MM.1S (cell line): ENCODE results near the gene NDUFA8.
"Not testable (repeated sequence)": the region's sequence is repeated elsewhere in the genome, so short reads cannot be mapped to it uniquely, and the experiment has no call there.

Source experiments
- DNase-seq: peaks from one replicate; pipeline ENCODE4 v3.0.0-alpha.2; 2015
- H2AFZ ChIP-seq: fragments of 300-600 bp; sonication (generic); 2 replicates; pipeline ENCODE4 v1.6.0; 2016; ENCODE audit warnings: antibody characterized with exemption, low read length
- H3F3A ChIP-seq: fragments of 300-600 bp; sonication (generic); 2 replicates; pipeline ENCODE4 v1.6.1; 2016; ENCODE audit warnings: mild to moderate bottlenecking, antibody characterized with exemption, low read length, moderate library complexity, mixed read lengths; ENCODE audit not compliant: insufficient read depth
- H3K27ac ChIP-seq: fragments of 300-600 bp; sonication (generic); 2 replicates; pipeline ENCODE4 v1.5.1; 2016; ENCODE audit warnings: mild to moderate bottlenecking, low read length
- H3K27me3 ChIP-seq: fragments of 300-600 bp; sonication (generic); replicated peaks from 2 replicates; pipeline ENCODE4 v1.6.0; 2016; ENCODE audit warnings: low read length; ENCODE audit not compliant: insufficient read depth
- H3K36me3 ChIP-seq: fragments of 300-600 bp; sonication (generic); replicated peaks from 2 replicates; pipeline ENCODE4 v1.6.1; 2016; ENCODE audit warnings: mild to moderate bottlenecking, low read length, mixed read lengths; ENCODE audit not compliant: insufficient read depth
- H3K4me1 ChIP-seq: fragments of 300-600 bp; sonication (generic); 2 replicates; pipeline ENCODE4 v1.6.1; 2016; ENCODE audit warnings: low read length, mixed read lengths
- H3K4me2 ChIP-seq: fragments of 300-600 bp; sonication (generic); 2 replicates; pipeline ENCODE4 v1.6.0; 2016; ENCODE audit warnings: low read depth, low read length
- H3K4me3 ChIP-seq: fragments of 300-600 bp; sonication (generic); 2 replicates; pipeline ENCODE4 v1.5.1; 2016; ENCODE audit warnings: low read length, mixed read lengths
- H3K79me2 ChIP-seq: fragments of 300-600 bp; sonication (generic); 2 replicates; pipeline ENCODE4 v1.6.1; 2016; ENCODE audit warnings: mixed run types, low read length, mixed read lengths
- H3K9ac ChIP-seq: fragments of 300-600 bp; sonication (generic); 2 replicates; pipeline ENCODE4 v1.6.1; 2016; ENCODE audit warnings: low read length, mixed read lengths
- H3K9me2 ChIP-seq: fragments of 300-600 bp; sonication (generic); replicated peaks from 2 replicates; pipeline ENCODE4 v1.6.1; 2016; ENCODE audit warnings: mild to moderate bottlenecking, low read length, mixed read lengths; ENCODE audit not compliant: insufficient read depth
- H3K9me3 ChIP-seq: fragments of 300-600 bp; sonication (generic); replicated peaks from 2 replicates; pipeline ENCODE4 v1.6.1; 2016; ENCODE audit warnings: mild to moderate bottlenecking, low read length, mixed read lengths; ENCODE audit not compliant: insufficient read depth
- H4K20me1 ChIP-seq: fragments of 300-600 bp; sonication (generic); 2 replicates; pipeline ENCODE4 v1.6.1; 2016; ENCODE audit warnings: mild to moderate bottlenecking, low read length, moderate library complexity, mixed read lengths; ENCODE audit not compliant: insufficient read depth
- EZH2 ChIP-seq: fragments of 300-600 bp; sonication (generic); optimal IDR thresholded peaks from 2 replicates; pipeline ENCODE3; 2017; ENCODE audit warnings: low read depth, mild to moderate bottlenecking, antibody characterized with exemption, low read length, mixed read lengths
- EZH2phosphoT487 ChIP-seq: fragments of 300-600 bp; sonication (generic); IDR thresholded peaks from 2 replicates; pipeline ENCODE4 v1.6.1; 2018; ENCODE audit warnings: antibody characterized with exemption, low read length
- TF ChIP-seq, protein P1 (sequence below): fragments of 300-600 bp; sonication (generic); IDR thresholded peaks from 2 replicates; pipeline ENCODE4 v1.5.1; 2016; ENCODE audit warnings: antibody characterized with exemption, low read length, mixed read lengths

The NDUFA8 gene

DNA sequence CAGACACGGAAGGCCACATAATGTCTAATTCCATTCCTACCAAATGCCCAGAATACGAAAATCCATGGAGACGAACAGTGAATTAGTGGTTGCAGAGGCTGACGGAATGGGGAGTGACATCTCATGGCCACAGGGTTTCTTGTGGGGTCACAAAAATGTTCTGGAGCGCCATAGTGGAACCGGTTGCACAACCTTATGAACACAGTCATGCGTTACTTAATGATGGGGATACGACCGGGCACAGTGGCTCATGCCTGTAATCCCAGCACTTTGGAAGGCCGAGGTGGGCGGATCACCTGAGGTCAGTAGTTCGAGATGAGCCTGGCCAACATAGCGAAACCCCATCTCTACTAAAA lies 40.4 kb downstream of the NDUFA8 start:
- Histone ChIP-seq H3K27ac (no peak overlapping the region), H4K20me1 (no peaks in the 10 kb centered on the region), H3K4me3 (no peak overlapping the region), H3F3A (no peaks in the 10 kb centered on the region), H3K4me1 (no peaks in the 10 kb centered on the region), H3K9ac (no peak overlapping the region), H3K9me2 (no peaks in the 10 kb centered on the region), H3K79me2 (no peaks in the 10 kb centered on the region), H3K9me3 (no peaks in the 10 kb centered on the region), H3K4me2 (no peak overlapping the region), H3K36me3 (no peaks in the 10 kb centered on the region), H2AFZ (no peak overlapping the region), H3K27me3 (peaks cover 4% of the 10 kb centered on the region; the same call in 1 of the 2 replicates)
- DNase-seq, result no peak
- TF ChIP-seq EZH2phosphoT487, result no peak
- no peak for TF ChIP-seq EZH2
- TF ChIP-seq, protein P1, sequence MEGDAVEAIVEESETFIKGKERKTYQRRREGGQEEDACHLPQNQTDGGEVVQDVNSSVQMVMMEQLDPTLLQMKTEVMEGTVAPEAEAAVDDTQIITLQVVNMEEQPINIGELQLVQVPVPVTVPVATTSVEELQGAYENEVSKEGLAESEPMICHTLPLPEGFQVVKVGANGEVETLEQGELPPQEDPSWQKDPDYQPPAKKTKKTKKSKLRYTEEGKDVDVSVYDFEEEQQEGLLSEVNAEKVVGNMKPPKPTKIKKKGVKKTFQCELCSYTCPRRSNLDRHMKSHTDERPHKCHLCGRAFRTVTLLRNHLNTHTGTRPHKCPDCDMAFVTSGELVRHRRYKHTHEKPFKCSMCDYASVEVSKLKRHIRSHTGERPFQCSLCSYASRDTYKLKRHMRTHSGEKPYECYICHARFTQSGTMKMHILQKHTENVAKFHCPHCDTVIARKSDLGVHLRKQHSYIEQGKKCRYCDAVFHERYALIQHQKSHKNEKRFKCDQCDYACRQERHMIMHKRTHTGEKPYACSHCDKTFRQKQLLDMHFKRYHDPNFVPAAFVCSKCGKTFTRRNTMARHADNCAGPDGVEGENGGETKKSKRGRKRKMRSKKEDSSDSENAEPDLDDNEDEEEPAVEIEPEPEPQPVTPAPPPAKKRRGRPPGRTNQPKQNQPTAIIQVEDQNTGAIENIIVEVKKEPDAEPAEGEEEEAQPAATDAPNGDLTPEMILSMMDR, result no peak

DNA sequence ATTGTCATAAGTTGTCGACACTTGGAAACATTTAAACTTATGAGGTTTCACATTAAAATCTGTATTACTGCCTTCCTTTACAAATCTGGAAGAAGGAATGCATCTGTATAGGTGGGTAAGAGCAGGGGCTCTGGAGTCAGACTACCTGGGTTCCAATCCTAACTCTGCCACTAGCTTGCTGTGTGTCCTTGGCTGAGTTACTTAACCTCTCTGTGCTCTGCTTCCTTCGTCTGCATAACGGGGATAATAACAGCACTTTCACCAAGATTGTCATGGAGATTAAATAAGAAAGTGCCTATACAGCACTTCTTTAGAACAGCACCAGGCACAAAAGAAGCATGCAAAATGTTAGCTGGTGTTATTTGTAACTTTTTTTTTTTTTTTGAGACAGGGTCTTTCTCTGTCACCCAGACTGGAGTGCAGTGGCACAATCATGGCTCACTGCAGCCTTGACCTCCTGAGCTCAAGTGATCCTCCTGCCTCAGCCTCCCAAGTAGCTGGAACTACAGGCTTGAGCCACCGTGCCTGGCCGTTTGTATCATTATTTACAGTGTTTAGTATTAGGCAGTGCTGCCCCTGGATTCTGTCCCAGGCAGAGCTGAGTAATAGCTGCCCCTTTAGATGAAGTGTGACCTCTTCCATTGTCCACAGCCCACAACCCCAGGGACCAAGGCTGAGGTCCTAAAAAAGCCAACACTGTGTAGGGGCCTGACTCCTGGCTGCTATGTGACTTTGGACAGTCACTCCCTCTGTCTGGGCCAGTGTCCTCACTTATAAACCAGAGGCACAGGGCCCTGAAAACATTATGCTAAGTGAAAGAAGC lies 41.0 kb downstream of the NDUFA8 start:
- TF ChIP-seq EZH2phosphoT487, result no peak
- TF ChIP-seq, protein P1, result no peak
- no peak for TF ChIP-seq EZH2
- no peaks in the 10 kb centered on the region for H3K9me2 ChIP-seq
- no peaks in the 10 kb centered on the region for H3F3A ChIP-seq
- H4K20me1 ChIP-seq, result no peaks in the 10 kb centered on the region
- no peaks in the 10 kb centered on the region for H3K36me3 ChIP-seq
- H3K9me3 ChIP-seq, result no peaks in the 10 kb centered on the region
- no peaks in the 10 kb centered on the region for H3K79me2 ChIP-seq
- no peak overlapping the region for H2AFZ ChIP-seq
- no peak overlapping the region for H3K4me3 ChIP-seq
- peaks cover 4% of the 10 kb centered on the region; the same call in 1 of the 2 replicates for H3K27me3 ChIP-seq
- H3K27ac ChIP-seq, result no peak overlapping the region
- DNase-seq, result no peak
- no peaks in the 10 kb centered on the region for H3K4me1 ChIP-seq
- no peak overlapping the region for H3K4me2 ChIP-seq
- H3K9ac ChIP-seq, result no peak overlapping the region

DNA sequence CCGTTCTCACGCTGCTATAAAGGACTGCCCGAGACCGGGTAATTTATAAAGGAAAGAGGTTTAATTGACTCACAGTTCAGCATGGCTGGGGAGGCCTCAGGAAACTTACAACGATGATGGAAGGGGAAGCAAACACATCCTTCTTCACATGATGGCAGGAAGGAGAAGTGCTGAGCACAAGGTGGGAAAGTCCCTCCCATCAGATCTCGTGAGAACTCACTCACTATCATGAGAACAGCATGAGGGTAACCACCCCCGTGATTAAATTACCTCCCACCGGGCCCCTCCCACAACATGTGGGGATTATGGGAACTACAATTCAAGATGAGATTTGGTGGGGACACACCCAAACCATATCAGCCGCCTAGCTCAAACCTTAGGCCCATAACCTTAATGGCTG lies 42.3 kb downstream of the NDUFA8 start:
- H3K9me3 ChIP-seq, H4K20me1 ChIP-seq, H3K9me2 ChIP-seq, H2AFZ ChIP-seq, H3K4me3 ChIP-seq, H3K4me2 ChIP-seq, DNase-seq, H3K79me2 ChIP-seq, H3F3A ChIP-seq, H3K36me3 ChIP-seq, H3K27ac ChIP-seq, H3K27me3 ChIP-seq, H3K4me1 ChIP-seq, H3K9ac ChIP-seq: not testable (repeated sequence)

DNA sequence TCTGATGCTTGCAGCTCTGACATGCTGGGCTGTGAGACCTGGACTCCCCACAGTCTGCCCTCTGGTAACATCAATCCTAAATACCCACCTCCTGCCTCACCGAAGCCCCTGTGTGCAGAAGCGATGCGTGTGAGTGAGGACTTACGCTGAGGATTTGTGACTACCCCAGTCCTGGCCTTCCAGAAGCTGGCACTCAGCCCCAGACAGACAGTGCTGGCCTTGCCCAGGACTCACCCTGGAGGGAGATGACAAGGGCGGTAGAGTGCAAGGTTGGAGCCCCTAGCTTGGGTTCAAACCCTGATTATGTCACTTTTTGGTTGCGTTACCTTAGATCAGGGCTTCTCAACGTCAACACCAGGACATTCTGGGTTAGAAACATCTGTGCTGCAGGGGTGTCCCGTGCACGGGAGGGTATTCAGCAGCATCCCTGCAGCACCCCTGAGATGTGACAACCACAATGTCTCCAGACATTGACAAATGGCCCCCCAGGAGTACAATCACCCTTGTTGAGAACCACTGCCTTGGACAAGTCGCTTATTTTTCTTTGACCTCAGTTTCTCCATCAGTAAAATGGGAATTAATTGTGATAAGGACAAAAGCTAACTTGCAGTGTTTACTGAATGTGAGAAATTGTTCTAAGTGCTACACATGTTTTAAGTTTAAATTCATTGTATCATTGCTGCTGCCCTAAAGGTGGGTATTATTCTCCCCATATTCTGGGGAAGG lies 43.0 kb downstream of the NDUFA8 start:
- Histone ChIP-seq H3K4me2 (no peak overlapping the region), H3K4me3 (no peak overlapping the region), H3K36me3 (no peaks in the 10 kb centered on the region), H3K4me1 (no peaks in the 10 kb centered on the region), H3F3A (no peaks in the 10 kb centered on the region), H4K20me1 (no peaks in the 10 kb centered on the region), H3K27me3 (peaks cover 4% of the 10 kb centered on the region; the same call in 1 of the 2 replicates), H2AFZ (no peak overlapping the region), H3K9me3 (no peaks in the 10 kb centered on the region), H3K9me2 (no peaks in the 10 kb centered on the region), H3K9ac (no peak overlapping the region), H3K79me2 (no peaks in the 10 kb centered on the region), H3K27ac (no peak overlapping the region)
- TF ChIP-seq EZH2phosphoT487, result no peak
- TF ChIP-seq, protein P1, result no peak
- DNase-seq, result no peak
